Activated naive CD4-positive, alpha-beta T cell treated with anti-CD3 and anti-CD28 coated beads for 36 hours (primary cell): ENCODE measurements around the gene PRDX1. TPM values are rescaled to one million over a fixed set of nuclear protein-coding genes. Genes with fewer than 3 reads are reported as not detected.
A peak's percentile ranks its signal among the peaks of the same experiment; 100 is the strongest.
"Not testable (repeated sequence)": the region's sequence is repeated elsewhere in the genome, so short reads cannot be mapped to it uniquely, and the experiment has no call there.

Experiments
- CTCF ChIA-PET: fragments of 350-600 bp; sonication (Branson Sonifier 250); formaldehyde crosslinking; loops from one replicate; lab custom pipeline; 2021; ENCODE audit warnings: antibody characterized with exemption; lab: Charles Lee
- DNase-seq: peaks from one replicate; pipeline ENCODE4 v3.0.0-alpha.2; 2020
- H3K27ac Mint-ChIP-seq: one replicate; pipeline ENCODE4 v1.8.0; 2021; ENCODE audit warnings: mild to moderate bottlenecking, mixed read lengths
- H3K27me3 Mint-ChIP-seq: one replicate; pipeline ENCODE4 v1.8.0; 2021; ENCODE audit warnings: low read depth, mixed read lengths
- H3K36me3 Mint-ChIP-seq: one replicate; pipeline ENCODE4 v1.8.0; 2021; ENCODE audit warnings: low read depth, mixed read lengths
- H3K4me1 Mint-ChIP-seq: one replicate; pipeline ENCODE4 v1.8.0; 2021; ENCODE audit warnings: low read depth, mixed read lengths
- H3K4me3 Mint-ChIP-seq: one replicate; pipeline ENCODE4 v1.8.0; 2021; ENCODE audit warnings: mild to moderate bottlenecking, moderate library complexity, mixed read lengths
- H3K9me3 Mint-ChIP-seq: one replicate; pipeline ENCODE4 v1.8.0; 2021; ENCODE audit warnings: mixed read lengths
- intact Hi-C: fragments of 100-400 bp; cut with micrococcal nuclease; formaldehyde crosslinking; loops from one replicate; pipeline ENCODE4 v1.15.1; 2023
- total RNA-seq, 2 experiments: library from RNA; stranded (reverse); gene quantifications; one replicate each; pipeline ENCODE4 v1.2.3, GENCODE V29; 2021

Gene PRDX1
- total RNA-seq, 2 experiments from 2014 or later: 596 to 641 TPM

DNA sequence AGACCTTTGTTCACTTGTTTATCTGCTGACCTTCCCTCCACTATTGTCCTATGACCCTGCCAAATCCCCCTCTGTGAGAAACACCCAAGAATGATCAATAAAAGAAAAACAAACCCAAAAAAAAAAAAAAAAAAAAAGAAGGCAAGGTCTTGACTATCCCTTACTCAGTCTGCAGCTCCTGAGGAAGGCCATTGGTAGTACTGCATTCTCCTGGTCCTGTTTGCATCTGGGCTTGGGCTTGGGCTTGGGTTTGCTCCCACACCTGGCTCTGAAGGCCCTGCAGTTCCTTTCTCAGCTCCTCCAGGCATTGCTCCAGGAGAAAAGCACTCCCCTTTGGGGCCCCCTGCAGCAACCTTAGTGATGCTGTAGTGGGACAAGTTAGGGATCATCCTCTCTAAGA lies 23.4 kb downstream of the PRDX1 start:
- DNase-seq: no peak
- Mint-ChIP-seq H3K4me1 (peaks cover 30% of the 10 kb centered on the region), H3K27me3 (no peaks in the 10 kb centered on the region), H3K4me3 (no peak overlapping the region), H3K36me3 (peaks cover 3% of the 10 kb centered on the region), H3K9me3 (no peaks in the 10 kb centered on the region), H3K27ac (no peak overlapping the region)
- intact Hi-C loops: no loop called here
- CTCF ChIA-PET: interaction anchor here (1.0 to 1.2 kb wide), 2 partner anchors 7 to 138 kb away, joined by 3 read pairs; partner anchors contain the start of gene TESK2

DNA sequence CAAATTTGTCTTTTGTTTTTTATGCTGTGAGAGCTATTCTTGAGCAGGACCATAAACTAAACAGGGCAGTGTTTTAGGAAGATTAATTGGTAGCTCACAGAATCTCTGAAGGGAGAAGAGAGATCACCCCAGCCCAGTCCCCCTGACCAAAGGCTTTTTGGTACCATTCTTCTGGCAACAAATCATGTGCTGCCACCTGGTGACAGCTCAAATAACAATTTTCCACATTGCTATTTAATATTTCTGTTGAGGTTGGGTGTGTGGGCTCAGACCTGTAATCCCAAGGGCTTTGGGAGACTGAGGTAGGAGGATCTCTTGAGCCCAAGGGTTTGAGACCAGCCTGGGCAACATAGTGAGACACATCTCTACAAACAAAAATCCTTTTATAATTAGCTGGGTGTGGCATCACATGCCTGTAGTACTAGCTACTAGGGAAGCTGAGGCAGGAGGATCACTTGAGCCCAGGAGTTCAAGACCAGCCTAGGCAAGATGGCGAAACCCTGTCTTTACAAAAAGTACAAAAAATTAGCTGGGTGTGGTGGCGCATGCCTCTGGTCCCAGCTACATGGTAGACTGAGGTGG lies 28.5 kb downstream of the PRDX1 start:
- intact Hi-C loops: loop anchor here (1.0 to 5.0 kb wide), 4 partner anchors 86 to 656 kb away; no protein-coding TSS in a partner anchor
- H3K36me3 Mint-ChIP-seq: peaks cover 1% of the 10 kb centered on the region
- H3K27me3 Mint-ChIP-seq: no peaks in the 10 kb centered on the region
- no peak overlapping the region for H3K4me3 Mint-ChIP-seq
- DNase-seq: peak; percentile 70
- CTCF ChIA-PET: interaction anchor here (0.6 to 8.1 kb wide), 38 partner anchors 8 to 764 kb away, joined by 3 to 175 read pairs (median 4); partner anchors contain the start of genes GPBP1L1, HECTD3, MUTYH and TOE1
- peaks cover 6% of the 10 kb centered on the region for H3K4me1 Mint-ChIP-seq
- H3K9me3 Mint-ChIP-seq: no peaks in the 10 kb centered on the region
- H3K27ac Mint-ChIP-seq: no peak overlapping the region

DNA sequence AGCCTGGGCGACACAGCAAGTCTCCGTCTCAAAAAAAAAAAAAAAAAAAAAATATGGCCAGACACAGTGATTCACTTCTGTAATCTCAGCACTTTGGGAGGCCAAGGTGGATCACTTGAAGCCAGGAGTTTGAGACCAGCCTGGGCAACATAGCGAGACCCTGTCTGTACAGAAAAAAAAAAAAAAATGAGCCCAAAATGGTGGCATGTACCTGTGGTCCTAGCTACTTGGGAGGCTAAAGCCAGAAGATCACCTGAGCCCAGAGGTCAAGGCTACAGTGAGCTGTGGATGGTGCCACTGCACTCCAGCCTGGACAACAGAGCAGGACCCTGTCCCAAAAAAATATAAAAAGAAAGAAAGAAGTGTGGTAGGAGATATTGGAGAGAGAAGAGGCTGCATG lies 29.0 kb downstream of the PRDX1 start:
- Mint-ChIP-seq H3K36me3 (peaks cover 1% of the 10 kb centered on the region), H3K4me1 (peaks cover 6% of the 10 kb centered on the region), H3K27me3 (no peaks in the 10 kb centered on the region), H3K4me3 (no peak overlapping the region), H3K27ac (no peak overlapping the region), H3K9me3 (no peaks in the 10 kb centered on the region)
- CTCF ChIA-PET: interaction anchor here (0.6 to 8.1 kb wide), 36 partner anchors 9 to 764 kb away, joined by 3 to 175 read pairs (median 4); partner anchors contain the start of genes GPBP1L1, HECTD3, MUTYH and TOE1
- intact Hi-C loops: loop anchor here (1.0 to 5.0 kb wide), 4 partner anchors 85 to 656 kb away; no protein-coding TSS in a partner anchor
- no peak for DNase-seq

DNA sequence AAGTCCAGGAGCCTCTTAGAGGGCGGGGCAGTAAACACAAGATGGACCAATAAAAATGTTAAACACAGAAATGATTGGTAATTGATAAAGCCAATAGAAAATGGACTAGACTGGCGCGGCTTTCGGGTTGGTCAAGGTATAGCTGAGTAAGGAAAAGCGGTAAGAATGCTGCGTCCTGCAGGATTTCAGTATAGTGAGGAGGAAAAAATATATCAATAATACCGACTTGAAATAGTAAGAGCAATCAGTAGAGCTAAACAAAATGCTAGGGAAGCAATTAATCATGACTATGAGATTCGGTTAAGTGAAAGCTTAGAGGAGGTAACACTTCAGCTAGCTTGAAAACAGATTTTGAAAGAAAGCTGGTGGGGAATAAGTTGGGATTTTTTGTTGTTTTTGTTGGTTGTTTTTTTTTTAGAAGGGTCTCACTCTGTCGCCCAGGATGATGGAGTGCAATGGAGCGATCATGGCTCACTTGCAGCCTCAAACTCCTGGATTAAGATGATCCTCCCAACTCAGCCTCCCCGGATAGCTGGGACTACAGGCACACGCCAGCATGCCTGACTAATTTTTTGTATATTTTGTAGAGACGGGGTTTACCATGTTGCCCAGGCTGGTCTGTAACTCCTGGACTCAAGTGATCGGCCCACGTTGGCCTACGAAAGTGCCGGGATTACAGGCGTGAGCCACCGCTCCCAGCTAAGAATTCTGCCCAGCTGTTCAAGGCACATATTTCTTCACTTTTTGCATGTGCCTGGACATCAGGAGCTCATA lies 30.0 kb downstream of the PRDX1 start:
- Mint-ChIP-seq H3K27me3 (no peaks in the 10 kb centered on the region), H3K9me3 (no peaks in the 10 kb centered on the region), H3K27ac (no peak overlapping the region), H3K4me3 (no peak overlapping the region), H3K36me3 (peaks cover 1% of the 10 kb centered on the region), H3K4me1 (peaks cover 6% of the 10 kb centered on the region)
- intact Hi-C loops: loop anchor here (1.0 to 5.0 kb wide), 12 partner anchors 9 to 761 kb away; partner anchors contain the start of genes CCDC163, MMACHC, MUTYH and PLK3
- DNase-seq: no peak
- CTCF ChIA-PET: interaction anchor here (0.6 to 8.1 kb wide), 24 partner anchors 7 to 688 kb away, joined by 3 to 175 read pairs (median 5); partner anchors contain the start of genes CCDC163, HECTD3, MMACHC and UROD

DNA sequence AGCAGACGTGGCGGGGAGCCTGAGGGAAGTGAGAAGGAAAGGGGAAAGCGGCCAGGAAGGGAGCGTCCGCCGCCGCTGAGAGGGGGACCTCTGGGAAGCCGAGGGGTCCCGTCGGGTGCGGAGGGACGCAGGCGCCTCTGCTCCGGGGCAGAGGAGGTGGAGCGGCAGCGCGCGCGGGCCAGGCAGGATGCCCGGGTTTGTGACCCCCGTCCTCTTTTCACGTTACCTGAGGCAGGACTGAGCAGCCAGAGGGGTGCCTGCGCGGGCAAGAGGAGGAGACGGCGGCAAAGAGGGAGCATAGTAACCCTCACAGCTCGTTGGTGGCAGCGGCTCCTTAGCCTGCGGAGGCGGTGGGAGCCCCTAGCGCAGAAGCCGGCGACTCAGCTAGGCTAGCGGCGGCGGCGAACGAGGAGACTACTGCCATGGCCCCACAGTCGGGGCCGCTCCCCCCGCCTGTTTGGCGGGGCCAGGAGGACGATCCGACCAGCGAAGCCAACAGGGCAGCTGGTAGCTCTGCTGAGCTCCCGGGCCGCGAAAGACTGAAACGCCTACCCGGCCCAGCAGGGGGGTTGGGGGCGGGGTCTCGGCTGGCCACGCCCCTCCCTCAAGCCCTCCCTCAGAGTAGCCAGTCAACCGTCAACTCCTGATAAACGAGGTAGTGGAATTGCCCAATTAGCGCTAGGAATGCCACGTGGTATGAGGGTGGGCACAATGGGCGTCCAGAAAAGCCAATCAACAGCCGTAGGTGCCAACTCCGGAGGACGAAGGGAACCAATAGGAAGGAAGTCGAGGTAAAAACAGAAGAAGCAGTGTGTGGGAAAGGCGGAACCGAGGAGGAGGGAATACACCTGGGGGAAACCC lies 30.8 kb downstream of the PRDX1 start, which contains the start of gene TESK2:
Gene TESK2 (minus strand): TSS at position 538 of the 861 bp plus-strand sequence. CDS start 33,378 bp downstream, outside the sequence.
- CTCF ChIA-PET: interaction anchor here (0.6 to 8.1 kb wide), 13 partner anchors 8 to 163 kb away, joined by 3 to 175 read pairs (median 5); partner anchors contain the start of genes CCDC163 and MMACHC
- DNase-seq: peak; percentile 99
- Mint-ChIP-seq H3K4me1 (peaks cover 6% of the 10 kb centered on the region), H3K4me3 (no peak within 1 kb of the TSS), H3K36me3 (no peaks in the 10 kb centered on the region), H3K9me3 (no peaks in the 10 kb centered on the region), H3K27ac (no peak within 1 kb of the TSS), H3K27me3 (no peaks in the 10 kb centered on the region)
- intact Hi-C loops: loop anchor here (1.0 to 5.0 kb wide), 11 partner anchors 9 to 760 kb away; partner anchors contain the start of genes CCDC163, MMACHC, MUTYH and PLK3

DNA sequence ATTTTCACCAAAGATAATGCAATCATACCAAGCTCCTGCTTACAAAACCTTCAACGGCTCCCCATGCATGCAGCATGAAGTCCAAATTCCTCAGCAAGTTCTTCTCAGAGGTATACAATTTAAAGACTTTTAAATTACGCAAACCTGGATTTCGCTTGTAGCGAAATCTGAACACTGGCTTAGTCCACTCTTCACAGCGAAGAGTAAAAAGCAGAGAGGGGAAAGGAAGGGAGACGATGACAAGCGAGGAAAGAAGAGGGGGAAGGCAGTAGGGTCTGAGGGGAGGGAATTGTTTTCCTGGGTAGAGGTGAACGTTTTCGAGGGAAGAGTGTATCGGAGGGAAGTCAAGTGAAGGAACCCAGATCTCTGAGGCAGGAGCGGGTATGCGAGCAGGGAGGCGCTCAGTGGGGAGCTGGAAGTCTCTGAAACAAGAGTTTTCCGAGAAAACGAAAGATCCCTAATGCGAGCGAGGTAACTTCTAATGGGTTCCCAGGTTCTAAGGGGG lies 31.5 kb downstream of the PRDX1 start:
- intact Hi-C loops: loop anchor here (2.0 to 5.0 kb wide), 4 partner anchors 83 to 759 kb away; partner anchors contain the start of genes PLK3 and RNU5D-1
- Mint-ChIP-seq H3K27ac (no peak overlapping the region), H3K9me3 (no peaks in the 10 kb centered on the region), H3K4me1 (peaks cover 6% of the 10 kb centered on the region), H3K27me3 (no peaks in the 10 kb centered on the region), H3K36me3 (no peaks in the 10 kb centered on the region), H3K4me3 (no peak overlapping the region)
- CTCF ChIA-PET: interaction anchor here (0.6 to 8.1 kb wide), 5 partner anchors 9 to 150 kb away, joined by 3 to 175 read pairs (median 3); partner anchors contain the start of gene MUTYH
- DNase-seq: no peak

DNA sequence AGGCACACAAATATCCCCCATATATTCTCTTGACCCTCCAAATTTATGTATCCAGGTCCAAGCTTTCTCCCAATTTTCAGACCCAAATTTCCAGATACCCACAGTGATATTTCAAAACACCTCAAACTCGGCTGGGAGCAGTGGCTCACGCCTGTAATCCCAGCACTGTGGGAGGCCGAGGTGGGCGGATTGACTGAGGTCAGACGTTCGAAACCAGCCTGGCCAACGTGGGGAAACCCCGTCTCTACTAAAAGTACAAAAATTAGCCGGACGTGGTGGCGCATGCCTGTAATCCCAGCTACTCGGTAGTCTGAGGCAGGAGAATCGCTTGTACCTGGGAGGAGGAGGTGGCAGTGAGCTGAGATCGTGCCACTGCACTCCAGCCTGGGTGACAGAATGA lies 32.3 kb downstream of the PRDX1 start:
- H3K9me3 Mint-ChIP-seq, H3K36me3 Mint-ChIP-seq, intact Hi-C loops, DNase-seq, H3K4me3 Mint-ChIP-seq, H3K4me1 Mint-ChIP-seq, H3K27me3 Mint-ChIP-seq, H3K27ac Mint-ChIP-seq: not testable (repeated sequence)
- CTCF ChIA-PET: interaction anchor here (0.6 to 8.1 kb wide), 4 partner anchors 23 to 149 kb away, joined by 3 to 175 read pairs (median 4); partner anchors contain the start of gene MUTYH

DNA sequence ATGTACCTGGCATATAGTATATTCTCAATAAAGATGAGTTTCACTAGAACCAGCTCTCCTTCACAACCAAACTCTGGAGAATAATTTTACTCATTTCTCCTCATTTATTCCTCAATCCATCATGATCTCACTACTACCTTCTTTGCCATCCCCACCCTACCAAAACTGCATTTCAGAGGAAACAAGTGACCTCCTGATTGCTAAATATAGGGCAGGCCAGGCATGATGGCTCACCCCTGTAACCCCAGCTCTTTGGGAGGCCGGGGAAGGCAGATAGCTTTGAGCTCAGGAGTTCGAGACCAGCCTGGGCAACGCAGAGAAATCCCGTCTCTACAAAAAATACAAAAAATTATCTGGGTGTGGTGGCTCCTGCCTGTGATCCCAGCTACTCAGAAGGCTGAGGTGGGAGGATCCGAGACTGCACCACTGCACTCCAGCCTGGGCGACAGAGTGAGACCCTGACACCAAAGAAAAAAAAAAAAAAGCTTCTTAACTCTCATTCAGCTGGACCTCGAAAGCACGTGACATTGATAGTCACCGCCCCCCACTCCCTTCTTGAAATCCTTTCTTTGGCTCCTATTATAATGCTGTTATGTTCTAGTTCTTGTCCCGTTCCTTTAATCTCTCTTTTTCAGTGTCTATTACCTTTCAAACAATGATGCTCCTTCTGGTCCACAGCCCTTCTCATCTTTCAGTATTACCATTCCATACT lies 32.9 kb downstream of the PRDX1 start:
- no peaks in the 10 kb centered on the region for H3K9me3 Mint-ChIP-seq
- DNase-seq: no peak
- H3K4me1 Mint-ChIP-seq: peaks cover 6% of the 10 kb centered on the region
- intact Hi-C loops: no loop called here
- CTCF ChIA-PET: interaction anchor here (0.7 to 8.1 kb wide), 4 partner anchors 24 to 186 kb away, joined by 3 to 175 read pairs (median 5); no protein-coding TSS in a partner anchor
- no peak overlapping the region for H3K4me3 Mint-ChIP-seq
- no peaks in the 10 kb centered on the region for H3K36me3 Mint-ChIP-seq
- no peaks in the 10 kb centered on the region for H3K27me3 Mint-ChIP-seq
- no peak overlapping the region for H3K27ac Mint-ChIP-seq

DNA sequence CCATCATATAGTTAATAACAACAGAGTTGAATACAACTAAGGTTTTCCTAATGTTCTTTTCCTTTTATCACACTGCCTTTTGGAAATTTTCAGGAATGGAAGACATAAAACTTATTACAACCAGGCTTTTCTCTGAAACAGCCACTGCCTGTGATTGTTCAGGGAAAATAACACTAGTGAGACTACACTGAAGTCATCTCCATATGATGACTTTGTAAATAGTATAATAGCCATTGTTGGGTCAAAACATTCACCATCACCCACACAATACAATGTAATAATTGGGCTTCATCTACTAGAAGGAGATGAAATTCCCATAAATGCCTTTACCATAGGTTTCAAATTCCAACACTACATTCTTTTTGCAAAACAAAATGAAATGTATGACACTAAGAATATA lies 35.7 kb downstream of the PRDX1 start:
- intact Hi-C loops: no loop called here
- H3K4me3 Mint-ChIP-seq: no peak overlapping the region
- DNase-seq: no peak
- peaks cover 4% of the 10 kb centered on the region for H3K4me1 Mint-ChIP-seq
- no peak overlapping the region for H3K27ac Mint-ChIP-seq
- CTCF ChIA-PET: interaction anchor here (0.7 to 1.2 kb wide), 2 partner anchors 84 to 129 kb away, joined by 3 read pairs; no protein-coding TSS in a partner anchor
- H3K9me3 Mint-ChIP-seq: no peaks in the 10 kb centered on the region
- H3K36me3 Mint-ChIP-seq: no peaks in the 10 kb centered on the region
- no peaks in the 10 kb centered on the region for H3K27me3 Mint-ChIP-seq

DNA sequence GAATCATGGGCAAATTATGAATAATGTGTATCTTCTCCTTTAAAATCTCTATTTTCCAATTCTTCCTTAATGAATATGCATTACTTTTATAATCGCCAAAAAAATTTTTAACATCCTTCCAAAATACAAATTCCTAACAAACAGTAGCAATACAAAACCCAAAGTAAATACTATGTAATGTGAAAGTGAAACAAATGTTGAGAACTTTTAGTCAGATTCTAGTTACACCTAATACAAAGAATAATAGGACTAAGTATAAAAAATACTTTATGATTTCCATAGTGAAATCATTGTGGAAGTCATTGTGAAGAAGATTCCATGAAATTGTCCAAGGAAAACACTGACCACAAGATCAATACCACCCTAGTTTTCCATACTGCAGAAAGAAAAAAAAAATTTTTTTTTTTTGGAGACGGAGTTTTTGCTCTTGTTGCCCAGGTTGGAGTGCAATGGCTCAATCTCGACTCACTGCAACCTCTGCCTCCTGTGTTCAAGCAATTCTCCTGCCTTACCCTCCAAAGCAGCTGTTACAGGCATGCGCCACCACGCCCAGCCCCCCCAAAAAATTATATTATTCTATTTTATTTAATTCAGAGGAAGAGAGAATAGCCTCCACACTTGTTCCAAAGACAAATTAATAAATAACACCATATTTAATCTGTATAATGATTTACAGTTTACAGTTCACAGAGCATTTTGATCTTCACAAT lies 42.5 kb downstream of the PRDX1 start:
- Mint-ChIP-seq H3K27me3 (no peaks in the 10 kb centered on the region), H3K4me1 (peaks cover 4% of the 10 kb centered on the region), H3K9me3 (no peaks in the 10 kb centered on the region), H3K27ac (no peak overlapping the region), H3K4me3 (no peak overlapping the region), H3K36me3 (no peaks in the 10 kb centered on the region)
- intact Hi-C loops: no loop called here
- CTCF ChIA-PET: no interaction called here
- DNase-seq: no peak
